Liver (tissue), 9 donors: ENCODE data around the gene DNHD1. TPM values are rescaled to one million over a fixed set of nuclear protein-coding genes. Genes with fewer than 3 reads are reported as not detected.

Source experiments
- DNase-seq: peaks from one replicate; pipeline ENCODE4 v3.0.0-alpha.2; 2017; ENCODE audit warnings: low spot score
- H3K27ac ChIP-seq, 2 donors: one replicate each; pipeline ENCODE4 v1.7.0; 2013; ENCODE audit warnings: inconsistent platforms in 2 of 2, low read length in 2 of 2, control low read depth in 1 of 2, low read depth in 1 of 2, mild to moderate bottlenecking in 1 of 2
- H3K27me3 ChIP-seq, 4 donors: one replicate each; pipeline versions ENCODE4 v1.6.1 to v1.7.0; 2013; ENCODE audit warnings: low read length in 3 of 4, inconsistent platforms in 1 of 4, mild to moderate bottlenecking in 1 of 4, moderate library complexity in 1 of 4; ENCODE audit not compliant: control insufficient read depth in 4 of 4, insufficient read depth in 4 of 4
- H3K36me3 ChIP-seq, 4 donors: one replicate each; pipeline versions ENCODE4 v1.6.1 to v1.7.0; 2013; ENCODE audit warnings: low read length in 3 of 4, mild to moderate bottlenecking in 3 of 4, low read depth in 1 of 4, moderate library complexity in 1 of 4; ENCODE audit not compliant: control insufficient read depth in 4 of 4, insufficient read depth in 3 of 4
- H3K4me1 ChIP-seq, 4 donors: one replicate each; pipeline versions ENCODE4 v1.6.1 to v1.7.0; 2013; ENCODE audit warnings: low read length in 3 of 4, mild to moderate bottlenecking in 3 of 4, moderate library complexity in 1 of 4; ENCODE audit not compliant: control insufficient read depth in 4 of 4, insufficient read depth in 4 of 4
- H3K4me3 ChIP-seq, 3 donors: one replicate each; pipeline versions ENCODE4 v1.6.1 to v1.7.0; 2013; ENCODE audit warnings: low read length in 3 of 3, control low read depth in 1 of 3, low read depth in 1 of 3, mild to moderate bottlenecking in 1 of 3
- H3K9ac ChIP-seq, 2 donors: one replicate each; pipeline ENCODE4 v1.7.0; 2013; ENCODE audit warnings: low read length in 2 of 2, mild to moderate bottlenecking in 2 of 2, moderate library complexity in 2 of 2, control low read depth in 1 of 2, low read depth in 1 of 2
- H3K9me3 ChIP-seq, 4 donors: one replicate each; pipeline versions ENCODE4 v1.6.1 to v1.7.0; 2013; ENCODE audit warnings: low read length in 3 of 4; ENCODE audit not compliant: control insufficient read depth in 4 of 4
- ATF3 ChIP-seq: IDR thresholded peaks from 2 replicates; pipeline ENCODE4 v1.6.1; 2016; ENCODE audit warnings: antibody characterized with exemption
- EGR1 ChIP-seq, 2 donors: IDR thresholded peaks; 2 replicates each; pipeline ENCODE4 v1.6.1; 2016 to 2018; ENCODE audit warnings: antibody characterized with exemption in 2 of 2, low read depth in 2 of 2
- FOXA1 ChIP-seq: IDR thresholded peaks from 2 replicates; pipeline ENCODE4 v1.6.1; 2016; ENCODE audit warnings: antibody characterized with exemption
- FOXA2 ChIP-seq: IDR thresholded peaks from 2 replicates; pipeline ENCODE4 v1.6.1; 2016; ENCODE audit warnings: antibody characterized with exemption
- GABPA ChIP-seq, 2 donors: IDR thresholded peaks in 1 of 2; conservative IDR thresholded peaks in 1 of 2; 2 replicates each; pipeline ENCODE4 v1.6.1; 2016; ENCODE audit warnings: antibody characterized with exemption in 2 of 2, mild to moderate bottlenecking in 1 of 2, moderate library complexity in 1 of 2
- HNF4A ChIP-seq, 2 donors: conservative IDR thresholded peaks; 2 replicates each; pipeline ENCODE4 v1.6.1; 2016; ENCODE audit warnings: antibody characterized with exemption in 2 of 2, mild to moderate bottlenecking in 2 of 2
- JUND ChIP-seq, 2 donors: IDR thresholded peaks; 2 replicates each; pipeline ENCODE4 v1.6.1; 2016; ENCODE audit warnings: antibody characterized with exemption in 2 of 2
- MAX ChIP-seq: IDR thresholded peaks from 2 replicates; pipeline ENCODE4 v1.6.1; 2016; ENCODE audit warnings: antibody characterized with exemption
- RAD21 ChIP-seq, 2 donors: IDR thresholded peaks; 2 replicates each; pipeline ENCODE4 v1.6.1; 2016; ENCODE audit warnings: antibody characterized with exemption in 2 of 2, mild to moderate bottlenecking in 2 of 2
- SP1 ChIP-seq: IDR thresholded peaks from 2 replicates; pipeline ENCODE4 v1.6.1; 2018; ENCODE audit warnings: antibody characterized with exemption, mild to moderate bottlenecking
- TAF1 ChIP-seq: conservative IDR thresholded peaks from 2 replicates; pipeline ENCODE4 v1.6.1; 2016; ENCODE audit warnings: antibody characterized with exemption, mild to moderate bottlenecking
- YY1 ChIP-seq: IDR thresholded peaks from 2 replicates; pipeline ENCODE4 v1.6.1; 2016; ENCODE audit warnings: antibody characterized with exemption, mild to moderate bottlenecking
- WGBS: extraction: QIAGEN DNeasy Blood & Tissue Kit; methylation state at CpG from one replicate; pipeline ENCODE4 v1.1.7; 2013; 5-methylcytosine and 5-hydroxymethylcytosine counted together
- polyA plus RNA-seq, 2 donors: library from polyadenylated mRNA; stranded (reverse) in 1 of 2; unstranded in 1 of 2; fragments of 200-250 nt in 1 of 2; fragments of >200 nt in 1 of 2; fragmentation: Nextera tagmentation in 1 of 2; extraction: Ambion mirVana in 1 of 2; gene quantifications; one replicate each; pipeline versions ENCODE4 v1.2.1 to v1.2.3, GENCODE V29; 2013 to 2015
- total RNA-seq, 2 donors: library from RNA; depleted of rRNA; stranded (reverse); fragments of >200 nt; gene quantifications; one replicate each; pipeline ENCODE4 v1.2.3, GENCODE V29; 2014
- TF ChIP-seq, protein P1 (sequence below): IDR thresholded peaks from 2 replicates; pipeline ENCODE4 v1.6.1; 2016; ENCODE audit warnings: antibody characterized with exemption
- TF ChIP-seq, protein P2 (sequence below): IDR thresholded peaks from 2 replicates; pipeline ENCODE4 v1.6.1; 2016; ENCODE audit warnings: antibody characterized with exemption, mild to moderate bottlenecking
- TF ChIP-seq, protein P3 (sequence below): fragments of 150-350 bp; IDR thresholded peaks from 2 replicates; pipeline ENCODE4 v1.5.1; 2017; ENCODE audit warnings: improper control_type of control experiment, low read depth, low read length; ENCODE audit not compliant: missing input control
- donor health status: healthy.
- donor health status: healthy.
- donor health status: healthy.
- donor health status: healthy.
- donor health status: healthy.

DNHD1 gene
- total and polyA plus RNA-seq, 4 donors = 2.1 to 23.6 (median 5.0) TPM

- Histone ChIP-seq H3K27ac (no peak overlapping the region), H3K9ac (no peak overlapping the region), H3K36me3 (peaks cover 3 to 30% (median 14%) of the 10 kb centered on the region in 4 donors), H3K4me3 (no peak overlapping the region), H3K4me1 (peaks cover 5 to 49% (median 31%) of the 10 kb centered on the region in 4 donors), H3K27me3 (no peaks in the 10 kb centered on the region), H3K9me3 (no peaks in the 10 kb centered on the region)
- no peak for DNase-seq
- 65% methylated on average over 5 of the region's 5 CpGs for WGBS
- TF ChIP-seq GABPA (IDR thresholded peaks at IDR 0.05 in 1 of 2, conservative IDR thresholded peaks at IDR 0.05 in 1 of 2) = no peak
- TF ChIP-seq HNF4A (conservative IDR thresholded peaks at IDR 0.05) = no peak
- TF ChIP-seq RAD21 (IDR thresholded peaks at IDR 0.05) = no peak
- TF ChIP-seq TAF1 = no peak
- TF ChIP-seq, protein P1, sequence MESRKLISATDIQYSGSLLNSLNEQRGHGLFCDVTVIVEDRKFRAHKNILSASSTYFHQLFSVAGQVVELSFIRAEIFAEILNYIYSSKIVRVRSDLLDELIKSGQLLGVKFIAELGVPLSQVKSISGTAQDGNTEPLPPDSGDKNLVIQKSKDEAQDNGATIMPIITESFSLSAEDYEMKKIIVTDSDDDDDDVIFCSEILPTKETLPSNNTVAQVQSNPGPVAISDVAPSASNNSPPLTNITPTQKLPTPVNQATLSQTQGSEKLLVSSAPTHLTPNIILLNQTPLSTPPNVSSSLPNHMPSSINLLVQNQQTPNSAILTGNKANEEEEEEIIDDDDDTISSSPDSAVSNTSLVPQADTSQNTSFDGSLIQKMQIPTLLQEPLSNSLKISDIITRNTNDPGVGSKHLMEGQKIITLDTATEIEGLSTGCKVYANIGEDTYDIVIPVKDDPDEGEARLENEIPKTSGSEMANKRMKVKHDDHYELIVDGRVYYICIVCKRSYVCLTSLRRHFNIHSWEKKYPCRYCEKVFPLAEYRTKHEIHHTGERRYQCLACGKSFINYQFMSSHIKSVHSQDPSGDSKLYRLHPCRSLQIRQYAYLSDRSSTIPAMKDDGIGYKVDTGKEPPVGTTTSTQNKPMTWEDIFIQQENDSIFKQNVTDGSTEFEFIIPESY = no peak
- TF ChIP-seq JUND (IDR thresholded peaks at IDR 0.05) = no peak
- TF ChIP-seq EGR1 (IDR thresholded peaks at IDR 0.05; ENCODE audit: low read depth in 2 of 2) = no peak
- TF ChIP-seq, protein P2, sequence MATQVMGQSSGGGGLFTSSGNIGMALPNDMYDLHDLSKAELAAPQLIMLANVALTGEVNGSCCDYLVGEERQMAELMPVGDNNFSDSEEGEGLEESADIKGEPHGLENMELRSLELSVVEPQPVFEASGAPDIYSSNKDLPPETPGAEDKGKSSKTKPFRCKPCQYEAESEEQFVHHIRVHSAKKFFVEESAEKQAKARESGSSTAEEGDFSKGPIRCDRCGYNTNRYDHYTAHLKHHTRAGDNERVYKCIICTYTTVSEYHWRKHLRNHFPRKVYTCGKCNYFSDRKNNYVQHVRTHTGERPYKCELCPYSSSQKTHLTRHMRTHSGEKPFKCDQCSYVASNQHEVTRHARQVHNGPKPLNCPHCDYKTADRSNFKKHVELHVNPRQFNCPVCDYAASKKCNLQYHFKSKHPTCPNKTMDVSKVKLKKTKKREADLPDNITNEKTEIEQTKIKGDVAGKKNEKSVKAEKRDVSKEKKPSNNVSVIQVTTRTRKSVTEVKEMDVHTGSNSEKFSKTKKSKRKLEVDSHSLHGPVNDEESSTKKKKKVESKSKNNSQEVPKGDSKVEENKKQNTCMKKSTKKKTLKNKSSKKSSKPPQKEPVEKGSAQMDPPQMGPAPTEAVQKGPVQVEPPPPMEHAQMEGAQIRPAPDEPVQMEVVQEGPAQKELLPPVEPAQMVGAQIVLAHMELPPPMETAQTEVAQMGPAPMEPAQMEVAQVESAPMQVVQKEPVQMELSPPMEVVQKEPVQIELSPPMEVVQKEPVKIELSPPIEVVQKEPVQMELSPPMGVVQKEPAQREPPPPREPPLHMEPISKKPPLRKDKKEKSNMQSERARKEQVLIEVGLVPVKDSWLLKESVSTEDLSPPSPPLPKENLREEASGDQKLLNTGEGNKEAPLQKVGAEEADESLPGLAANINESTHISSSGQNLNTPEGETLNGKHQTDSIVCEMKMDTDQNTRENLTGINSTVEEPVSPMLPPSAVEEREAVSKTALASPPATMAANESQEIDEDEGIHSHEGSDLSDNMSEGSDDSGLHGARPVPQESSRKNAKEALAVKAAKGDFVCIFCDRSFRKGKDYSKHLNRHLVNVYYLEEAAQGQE = no peak
- no peak for TF ChIP-seq FOXA1
- TF ChIP-seq, protein P3, sequence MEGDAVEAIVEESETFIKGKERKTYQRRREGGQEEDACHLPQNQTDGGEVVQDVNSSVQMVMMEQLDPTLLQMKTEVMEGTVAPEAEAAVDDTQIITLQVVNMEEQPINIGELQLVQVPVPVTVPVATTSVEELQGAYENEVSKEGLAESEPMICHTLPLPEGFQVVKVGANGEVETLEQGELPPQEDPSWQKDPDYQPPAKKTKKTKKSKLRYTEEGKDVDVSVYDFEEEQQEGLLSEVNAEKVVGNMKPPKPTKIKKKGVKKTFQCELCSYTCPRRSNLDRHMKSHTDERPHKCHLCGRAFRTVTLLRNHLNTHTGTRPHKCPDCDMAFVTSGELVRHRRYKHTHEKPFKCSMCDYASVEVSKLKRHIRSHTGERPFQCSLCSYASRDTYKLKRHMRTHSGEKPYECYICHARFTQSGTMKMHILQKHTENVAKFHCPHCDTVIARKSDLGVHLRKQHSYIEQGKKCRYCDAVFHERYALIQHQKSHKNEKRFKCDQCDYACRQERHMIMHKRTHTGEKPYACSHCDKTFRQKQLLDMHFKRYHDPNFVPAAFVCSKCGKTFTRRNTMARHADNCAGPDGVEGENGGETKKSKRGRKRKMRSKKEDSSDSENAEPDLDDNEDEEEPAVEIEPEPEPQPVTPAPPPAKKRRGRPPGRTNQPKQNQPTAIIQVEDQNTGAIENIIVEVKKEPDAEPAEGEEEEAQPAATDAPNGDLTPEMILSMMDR = no peak
- no peak for TF ChIP-seq ATF3
- TF ChIP-seq SP1 = no peak
- no peak for TF ChIP-seq FOXA2
- no peak for TF ChIP-seq YY1
- no peak for TF ChIP-seq MAX
Observed at GRCh38 chr11:6475936-6476335, 21.1 kb upstream of the DNHD1 start.

GRCh38 chr11:6476571-6476970 is 20.5 kb upstream of the DNHD1 start:
- TF ChIP-seq, protein P3 = no peak
- TF ChIP-seq MAX = no peak
- Histone ChIP-seq H3K9me3 (no peaks in the 10 kb centered on the region), H3K27ac (no peak overlapping the region), H3K27me3 (no peaks in the 10 kb centered on the region), H3K36me3 (peaks cover 3 to 30% (median 14%) of the 10 kb centered on the region in 4 donors), H3K9ac (no peak overlapping the region), H3K4me1 (peaks cover 5 to 49% (median 31%) of the 10 kb centered on the region in 4 donors), H3K4me3 (no peak overlapping the region)
- DNase-seq = no peak
- WGBS = 97% methylated on average over 4 of the region's 4 CpGs
